C1 segment of cervical spinal cord (tissue), 14 donors: ENCODE measurements around the gene DLG1.

ENCODE experiments used
- DNase-seq, 14 donors: peaks; one replicate each; lab custom pipeline; 2025; lab: John Stamatoyannopoulos, UW

Gene DLG1

GRCh38 chr3:197030379-197031314, 267.8 kb downstream of the DLG1 start:
- no peak for DNase-seq

- DNase-seq, result peak in 4 of 14 donors; percentile 19 to 54 (median 24)
These were observed 268.8 kb downstream of the DLG1 start, which contains the start of gene MELTF for GRCh38 chr3:197029511-197030167. MELTF (minus strand) TSS chr3:197029817; CDS start chr3:197029702, 115 bp downstream.

- no peak for DNase-seq
These were observed 269.5 kb downstream of the DLG1 start for GRCh38 chr3:197028728-197029510.

- DNase-seq, result no peak
These were observed 270.3 kb downstream of the DLG1 start for GRCh38 chr3:197027896-197028727.

- peak in 1 of 14 donors; percentile 21 for DNase-seq
These were observed 271.1 kb downstream of the DLG1 start for GRCh38 chr3:197027151-197027895.

GRCh38 chr3:197026481-197026866, 271.9 kb downstream of the DLG1 start:
- no peak for DNase-seq

GRCh38 chr3:197025736-197026480, 272.5 kb downstream of the DLG1 start:
- no peak for DNase-seq

- no peak for DNase-seq
These were observed 273.3 kb downstream of the DLG1 start for GRCh38 chr3:197024881-197025735.

- DNase-seq, result no peak
These were observed 274.3 kb downstream of the DLG1 start for GRCh38 chr3:197023998-197024651.

- DNase-seq, result no peak
These were observed 275.0 kb downstream of the DLG1 start for GRCh38 chr3:197023241-197023997.

GRCh38 chr3:197022405-197023231, 275.8 kb downstream of the DLG1 start:
- DNase-seq, result no peak

GRCh38 chr3:197021729-197022404, 276.5 kb downstream of the DLG1 start:
- DNase-seq, result no peak

- no peak for DNase-seq
These were observed 277.2 kb downstream of the DLG1 start for GRCh38 chr3:197021231-197021630.

GRCh38 chr3:197019535-197019934, 278.9 kb downstream of the DLG1 start:
- no peak for DNase-seq

GRCh38 chr3:197019021-197019420, 279.4 kb downstream of the DLG1 start:
- peak in 2 of 14 donors; percentile 6 to 16 for DNase-seq

- DNase-seq, result no peak
These were observed 281.4 kb downstream of the DLG1 start for GRCh38 chr3:197017003-197017402.
